PC-9 (cell line): ENCODE data around the gene DRAM2. TPM values are rescaled to one million over a fixed set of nuclear protein-coding genes. Genes with fewer than 3 reads are reported as not detected.
"Not testable (repeated sequence)": the region's sequence is repeated elsewhere in the genome, so short reads cannot be mapped to it uniquely, and the experiment has no call there.

Source experiments
- BruUV-seq: library from RNA; stranded (reverse); fragments of 400-500 nt; replicated peaks from 2 replicates; lab custom pipeline; 2021; lab: Mats Ljungman, UMichigan
- CTCF ChIA-PET: fragments of 300-600 bp; sonication (Branson Sonifier 250); formaldehyde crosslinking; loops from one replicate; lab custom pipeline; 2022; ENCODE audit warnings: antibody characterized with exemption; lab: Charles Lee
- POLR2A ChIA-PET: fragments of 300-600 bp; sonication (Branson Sonifier 250); formaldehyde crosslinking; loops from one replicate; lab custom pipeline; 2022; ENCODE audit warnings: antibody characterized with exemption; ENCODE audit not compliant: unreplicated experiment; lab: Charles Lee
- DNase-seq, 2 experiments: peaks; one replicate each; pipeline versions ENCODE4 v3.0.0 to v3.0.0-alpha.2; 2015 to 2022; ENCODE audit warnings: mixed read lengths in 1 of 2
- H2AFZ ChIP-seq: fragments of 200-600 bp; sonication (generic); 2 replicates; pipeline ENCODE4 v1.8.1; 2017; ENCODE audit warnings: antibody characterized with exemption
- H3F3A ChIP-seq: fragments of 200-600 bp; sonication (generic); 2 replicates; pipeline ENCODE4 v1.8.1; 2017; ENCODE audit warnings: antibody characterized with exemption, mild to moderate bottlenecking, low read depth; ENCODE audit not compliant: insufficient read depth
- H3K27ac ChIP-seq: fragments of 200-600 bp; sonication (generic); 2 replicates; pipeline ENCODE4 v1.6.1; 2016; ENCODE audit warnings: mixed run types
- H3K27me3 ChIP-seq: fragments of 200-600 bp; sonication (generic); 2 replicates; pipeline ENCODE4 v1.6.1; 2016; ENCODE audit warnings: low read depth, mixed run types; ENCODE audit not compliant: insufficient read depth
- H3K36me3 ChIP-seq: fragments of 200-600 bp; sonication (generic); 2 replicates; pipeline ENCODE4 v1.6.1; 2016; ENCODE audit warnings: low read depth, mixed run types
- H3K4me1 ChIP-seq: fragments of 200-600 bp; sonication (generic); replicated peaks from 2 replicates; pipeline ENCODE4 v1.6.1; 2016; ENCODE audit warnings: mixed run types; ENCODE audit not compliant: insufficient read depth
- H3K4me2 ChIP-seq: fragments of 200-600 bp; sonication (generic); 2 replicates; pipeline ENCODE4 v1.6.1; 2017; ENCODE audit warnings: mixed run types
- H3K4me3 ChIP-seq: fragments of 200-600 bp; sonication (generic); 2 replicates; pipeline ENCODE4 v1.6.1; 2016; ENCODE audit warnings: mixed run types
- H3K79me2 ChIP-seq: fragments of 200-600 bp; sonication (generic); 2 replicates; pipeline ENCODE4 v1.6.1; 2017; ENCODE audit warnings: low read depth, mixed run types
- H3K9me2 ChIP-seq: fragments of 200-600 bp; sonication (generic); 2 replicates; pipeline ENCODE4 v1.8.1; 2017; ENCODE audit warnings: mild to moderate bottlenecking; ENCODE audit not compliant: insufficient read depth
- H3K9me3 ChIP-seq: fragments of 200-600 bp; sonication (generic); 2 replicates; pipeline ENCODE4 v1.8.1; 2016; ENCODE audit warnings: low read depth; ENCODE audit not compliant: insufficient read depth
- H4K20me1 ChIP-seq: fragments of 200-600 bp; sonication (generic); 2 replicates; pipeline ENCODE4 v1.8.1; 2017; ENCODE audit not compliant: insufficient read depth
- CTCF ChIP-seq: fragments of 200-600 bp; sonication (generic); conservative IDR thresholded peaks from 2 replicates; pipeline ENCODE4 v1.6.1; 2017; ENCODE audit warnings: mixed run types, antibody characterized with exemption, mild to moderate bottlenecking, moderate library complexity
- EZH2 ChIP-seq: fragments of 200-600 bp; sonication (generic); IDR thresholded peaks from 2 replicates; pipeline ENCODE4 v1.8.0; 2017; ENCODE audit warnings: antibody characterized with exemption, low read depth
- intact Hi-C: fragments of 100-400 bp; cut with micrococcal nuclease; formaldehyde crosslinking; loops from one replicate; pipeline ENCODE4 v1.10.0; 2022; ENCODE audit not compliant: unreplicated experiment
- total RNA-seq: library from RNA; stranded (reverse); gene quantifications from 2 replicates; pipeline ENCODE4 v1.2.3, GENCODE V29; 2021

The DRAM2 gene
- total RNA-seq, 1 experiment from 2014 or later = 37.9 TPM

GRCh38 chr1:111099289-111099688 is 40.6 kb downstream of the DRAM2 start:
- CTCF ChIA-PET = no interaction called here
- Histone ChIP-seq H3K27me3 (no peaks in the 10 kb centered on the region), H3K4me3 (no peak overlapping the region), H3K9me2 (no peaks in the 10 kb centered on the region), H4K20me1 (no peaks in the 10 kb centered on the region), H3K36me3 (no peaks in the 10 kb centered on the region), H3K27ac (no peak overlapping the region), H3K9me3 (peaks cover 30% of the 10 kb centered on the region), H3K4me1 (peaks cover 32% of the 10 kb centered on the region), H3K4me2 (no peak overlapping the region), H3K79me2 (no peaks in the 10 kb centered on the region), H2AFZ (no peak overlapping the region), H3F3A (peaks cover 23% of the 10 kb centered on the region; the same call in 1 of the 2 replicates)
- peak; percentile 14 to 58 for DNase-seq
- POLR2A ChIA-PET = no interaction called here
- BruUV-seq = no TSS peak
- TF ChIP-seq CTCF (no peak), EZH2 (no peak)
- intact Hi-C loops = no loop called here

GRCh38 chr1:111097356-111098099 is 42.4 kb downstream of the DRAM2 start:
- no TSS peak for BruUV-seq
- no peak for TF ChIP-seq EZH2
- TF ChIP-seq CTCF = no peak

GRCh38 chr1:111095421-111095820 is 44.5 kb downstream of the DRAM2 start:
- H3K27ac ChIP-seq, H3K4me1 ChIP-seq, CTCF ChIA-PET, H3K9me2 ChIP-seq, H4K20me1 ChIP-seq, BruUV-seq, H3K4me2 ChIP-seq, H3K79me2 ChIP-seq, H2AFZ ChIP-seq, POLR2A ChIA-PET, H3K36me3 ChIP-seq, intact Hi-C loops, H3K4me3 ChIP-seq, DNase-seq, H3K27me3 ChIP-seq, H3F3A ChIP-seq: not testable (repeated sequence)
- peaks cover 15% of the 10 kb centered on the region for H3K9me3 ChIP-seq

More at GRCh38 chr1:111097356-111098099, 42.4 kb downstream of the DRAM2 start:
- Histone ChIP-seq H2AFZ (no peak overlapping the region), H3F3A (peaks cover 17% of the 10 kb centered on the region; the same call in 1 of the 2 replicates), H3K36me3 (no peaks in the 10 kb centered on the region), H3K9me2 (no peaks in the 10 kb centered on the region), H3K4me3 (no peak overlapping the region), H3K9me3 (peaks cover 27% of the 10 kb centered on the region), H3K4me1 (peaks cover 19% of the 10 kb centered on the region), H4K20me1 (no peaks in the 10 kb centered on the region), H3K4me2 (no peak overlapping the region), H3K27ac (no peak overlapping the region), H3K27me3 (no peaks in the 10 kb centered on the region), H3K79me2 (no peaks in the 10 kb centered on the region)
- POLR2A ChIA-PET = no interaction called here
- intact Hi-C loops = no loop called here
- no peak for DNase-seq
- CTCF ChIA-PET = no interaction called here
